HPDE6-E6E7 (cell line): ENCODE data around the gene ZDHHC14.
"Not testable (repeated sequence)": the region's sequence is repeated elsewhere in the genome, so short reads cannot be mapped to it uniquely, and the experiment has no call there.

Source experiments
- DNase-seq: peaks from one replicate; pipeline ENCODE4 v3.0.0; 2011; ENCODE audit warnings: missing footprints; ENCODE audit errors: extremely low spot score

Gene ZDHHC14

GRCh38 chr6:157571950-157572349 is 191.0 kb downstream of the ZDHHC14 start:
- DNase-seq, result no peak

DNA sequence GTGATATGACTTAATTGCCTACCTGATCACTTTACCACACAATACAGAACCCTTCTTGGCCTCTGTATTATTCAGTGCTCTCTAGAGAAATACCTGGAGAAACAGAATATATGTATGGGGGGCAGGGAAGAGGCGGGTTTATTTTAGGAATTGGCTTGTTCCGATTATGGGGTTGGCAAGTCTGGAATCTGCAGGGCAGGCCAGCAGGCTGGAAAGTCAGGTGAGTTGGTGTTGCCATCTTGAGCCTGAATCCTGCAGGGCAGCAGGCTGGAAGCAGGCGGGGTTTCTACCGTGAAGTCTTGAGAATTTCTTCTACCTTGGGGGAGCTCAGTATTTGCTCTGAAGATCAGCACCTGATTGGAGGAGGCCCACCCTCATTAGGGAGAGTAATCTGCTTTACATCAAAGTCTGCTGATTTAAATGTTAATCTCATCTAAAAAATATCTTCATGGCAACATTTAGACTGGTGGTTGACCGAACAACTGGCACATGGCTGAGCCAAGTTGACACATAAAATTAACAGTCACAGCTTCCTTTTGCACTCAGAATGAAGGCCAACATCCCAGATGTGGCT is 193.9 kb downstream of the ZDHHC14 start:
- no peak for DNase-seq

- no peak for DNase-seq
These were observed 194.6 kb downstream of the ZDHHC14 start for GRCh38 chr6:157575436-157576145.

- not testable (repeated sequence) for DNase-seq
These were observed 196.0 kb downstream of the ZDHHC14 start for GRCh38 chr6:157576991-157577390.

GRCh38 chr6:157578527-157578926 is 197.5 kb downstream of the ZDHHC14 start:
- DNase-seq, result not testable (repeated sequence)

GRCh38 chr6:157579467-157580031 is 198.6 kb downstream of the ZDHHC14 start:
- no peak for DNase-seq

DNA sequence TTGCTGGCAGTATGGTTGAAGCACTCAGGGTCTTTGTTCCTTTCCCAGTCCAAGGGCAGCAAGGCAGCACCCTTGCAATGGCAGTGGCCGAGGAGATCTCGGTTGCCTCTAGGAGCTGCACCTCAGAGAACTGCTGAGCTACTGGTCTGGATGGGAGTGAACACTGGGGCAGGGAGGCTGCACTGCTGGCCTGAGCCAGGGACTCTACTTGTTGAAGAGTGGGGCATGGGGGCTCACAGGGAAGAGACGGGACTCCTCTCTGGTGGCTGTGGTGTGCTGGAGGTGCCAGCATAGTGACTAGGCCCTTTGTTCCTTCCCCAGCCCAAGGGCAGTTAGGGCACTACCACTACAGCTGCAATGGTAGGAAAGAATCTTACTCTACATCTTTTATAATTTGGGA is 203.0 kb downstream of the ZDHHC14 start:
- DNase-seq, result no peak

- DNase-seq, result no peak
These were observed 204.5 kb downstream of the ZDHHC14 start for GRCh38 chr6:157585274-157586087.

GRCh38 chr6:157586088-157586414 is 205.1 kb downstream of the ZDHHC14 start:
- DNase-seq, result no peak

- DNase-seq, result no peak
These were observed 205.6 kb downstream of the ZDHHC14 start for GRCh38 chr6:157586476-157587126.

DNA sequence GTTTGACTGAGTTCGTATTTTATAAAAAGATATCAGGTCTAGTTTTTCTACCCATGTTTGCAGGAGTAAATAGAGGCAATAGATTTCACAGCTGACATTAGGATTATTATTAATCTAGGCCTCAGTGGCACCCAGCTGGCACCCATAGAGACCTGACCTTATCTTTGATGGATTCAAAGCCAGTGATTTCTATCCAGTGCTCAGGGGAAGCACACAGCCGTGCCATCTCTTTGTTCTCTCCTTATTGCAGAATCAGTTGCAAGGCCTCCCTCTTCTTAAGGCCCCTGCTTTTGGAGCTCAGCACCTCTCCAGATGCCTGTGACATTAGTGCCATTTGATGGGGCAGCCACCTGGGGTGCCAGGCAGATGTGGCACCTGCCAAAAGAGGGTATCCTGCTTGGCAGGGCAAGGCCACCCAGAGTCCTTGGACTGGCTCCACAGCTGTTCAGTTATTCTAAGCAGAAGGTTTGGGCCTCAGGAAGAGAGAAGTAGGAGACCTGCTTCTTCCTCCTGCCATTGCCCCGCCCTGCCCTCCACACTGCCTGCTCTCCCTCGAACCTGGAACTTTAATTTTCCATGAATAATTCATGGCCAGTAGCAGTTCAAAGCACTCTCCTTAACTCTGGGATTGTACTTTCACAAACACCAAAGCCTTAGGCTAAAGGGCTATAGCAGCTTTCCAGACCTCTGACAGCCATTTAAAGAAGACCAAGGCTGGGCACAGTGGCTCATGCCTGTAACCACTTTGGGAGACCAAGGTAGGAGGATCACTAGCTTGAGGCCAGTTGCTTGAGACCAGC is 206.3 kb downstream of the ZDHHC14 start:
- no peak for DNase-seq

GRCh38 chr6:157590654-157591053 is 209.7 kb downstream of the ZDHHC14 start:
- DNase-seq, result not testable (repeated sequence)

DNA sequence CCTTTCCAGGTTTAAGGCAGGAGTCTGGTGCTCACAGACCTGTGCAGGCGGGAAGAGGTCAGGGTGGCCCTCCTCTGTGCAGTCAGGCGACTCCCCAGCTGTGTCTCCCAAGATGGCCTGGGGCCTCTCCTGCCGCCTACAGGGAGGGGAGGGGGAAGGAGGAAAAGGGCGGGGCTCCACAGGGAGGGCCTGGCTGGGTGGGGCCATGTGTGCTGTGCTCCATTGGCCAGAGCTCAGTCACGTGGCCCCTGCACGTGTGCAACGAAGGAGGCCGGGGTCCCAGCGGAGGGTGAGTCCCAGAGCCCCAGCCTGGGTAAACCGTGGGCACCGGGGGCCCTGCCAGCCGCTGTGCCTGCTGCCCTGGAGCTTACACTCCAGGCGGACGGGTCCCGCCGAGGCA is 211.6 kb downstream of the ZDHHC14 start:
- no peak for DNase-seq

DNA sequence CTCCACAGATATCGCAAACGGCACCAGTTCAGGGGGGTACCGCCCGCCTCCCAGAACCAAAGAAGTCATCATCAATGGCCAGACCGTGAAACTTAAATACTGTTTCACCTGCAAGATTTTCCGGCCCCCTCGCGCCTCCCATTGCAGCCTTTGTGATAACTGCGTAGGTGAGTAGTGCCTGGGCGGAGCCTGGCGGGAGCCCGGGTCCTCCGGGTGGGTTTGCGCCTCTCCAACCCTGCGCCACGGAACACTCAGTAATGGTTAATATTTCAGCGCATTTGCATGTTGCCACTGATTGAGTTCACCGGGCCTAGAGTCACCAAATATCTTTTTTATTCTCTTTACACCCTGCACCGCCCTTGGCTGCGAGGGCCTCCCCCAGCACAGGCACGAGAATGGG is 212.0 kb downstream of the ZDHHC14 start:
- no peak for DNase-seq

- DNase-seq, result no peak
These were observed 212.6 kb downstream of the ZDHHC14 start for GRCh38 chr6:157593596-157593995.

GRCh38 chr6:157594292-157594691 is 213.3 kb downstream of the ZDHHC14 start:
- no peak for DNase-seq

- DNase-seq, result no peak
These were observed 214.8 kb downstream of the ZDHHC14 start for GRCh38 chr6:157595768-157596167.

GRCh38 chr6:157596461-157596860 is 215.5 kb downstream of the ZDHHC14 start:
- no peak for DNase-seq

DNA sequence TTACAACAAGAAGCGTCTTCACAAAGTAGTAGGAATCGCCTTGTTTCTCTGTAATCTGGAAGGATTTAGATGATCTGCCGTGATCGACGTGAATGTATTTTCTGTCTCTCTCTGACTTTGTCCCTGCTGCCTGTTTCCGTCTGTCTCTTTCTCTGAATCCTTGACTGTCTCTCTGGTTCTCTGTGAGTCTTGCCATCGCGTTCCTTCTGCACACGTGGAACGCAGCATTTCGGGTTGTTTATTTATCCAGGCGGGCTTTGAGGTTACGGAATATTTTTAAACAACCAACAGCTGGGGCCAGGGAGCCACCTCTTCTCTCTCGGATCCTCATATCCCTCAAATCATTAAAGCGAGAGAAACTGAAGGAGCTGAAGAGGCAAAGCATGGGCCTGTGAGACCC is 215.9 kb downstream of the ZDHHC14 start:
- no peak for DNase-seq

- peak; percentile 37 for DNase-seq
These were observed 216.7 kb downstream of the ZDHHC14 start for GRCh38 chr6:157597461-157598312.
